ENCODE data around the gene BRF1.

GRCh38 chr14:105307052-105307727 is 6.4 kb upstream of the BRF1 start:
- no peak for TF ChIP-seq BHLHE40 (IDR thresholded peaks at IDR 0.05; ENCODE audit: low read length)
- no peak for TF ChIP-seq TGIF2 (CRISPR knock-in tag; IDR thresholded peaks at IDR 0.05)
- TF ChIP-seq GPN1 (CRISPR knock-in tag; IDR thresholded peaks at IDR 0.05; ENCODE audit: borderline replicate concordance) = no peak
- TF ChIP-seq, protein P1, sequence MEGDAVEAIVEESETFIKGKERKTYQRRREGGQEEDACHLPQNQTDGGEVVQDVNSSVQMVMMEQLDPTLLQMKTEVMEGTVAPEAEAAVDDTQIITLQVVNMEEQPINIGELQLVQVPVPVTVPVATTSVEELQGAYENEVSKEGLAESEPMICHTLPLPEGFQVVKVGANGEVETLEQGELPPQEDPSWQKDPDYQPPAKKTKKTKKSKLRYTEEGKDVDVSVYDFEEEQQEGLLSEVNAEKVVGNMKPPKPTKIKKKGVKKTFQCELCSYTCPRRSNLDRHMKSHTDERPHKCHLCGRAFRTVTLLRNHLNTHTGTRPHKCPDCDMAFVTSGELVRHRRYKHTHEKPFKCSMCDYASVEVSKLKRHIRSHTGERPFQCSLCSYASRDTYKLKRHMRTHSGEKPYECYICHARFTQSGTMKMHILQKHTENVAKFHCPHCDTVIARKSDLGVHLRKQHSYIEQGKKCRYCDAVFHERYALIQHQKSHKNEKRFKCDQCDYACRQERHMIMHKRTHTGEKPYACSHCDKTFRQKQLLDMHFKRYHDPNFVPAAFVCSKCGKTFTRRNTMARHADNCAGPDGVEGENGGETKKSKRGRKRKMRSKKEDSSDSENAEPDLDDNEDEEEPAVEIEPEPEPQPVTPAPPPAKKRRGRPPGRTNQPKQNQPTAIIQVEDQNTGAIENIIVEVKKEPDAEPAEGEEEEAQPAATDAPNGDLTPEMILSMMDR (CRISPR knock-in tag; IDR thresholded peaks at IDR 0.05) = no peak
- TF ChIP-seq TFAP4 (IDR thresholded peaks at IDR 0.05; ENCODE audit: borderline replicate concordance, low read depth) = no peak
- no peak for TF ChIP-seq GTF2F1 (IDR thresholded peaks at IDR 0.05; ENCODE audit: low read length)
- TF ChIP-seq ZNF124 (CRISPR knock-in tag; IDR thresholded peaks at IDR 0.05) = no peak
- no peak for TF ChIP-seq MAZ (IDR thresholded peaks at IDR 0.05; ENCODE audit: borderline replicate concordance, low read depth, low read length)
- no peak for TF ChIP-seq MAZ (CRISPR knock-in tag; IDR thresholded peaks at IDR 0.05; ENCODE audit: low read depth)
- no peak for TF ChIP-seq MTF1 (CRISPR knock-in tag; IDR thresholded peaks at IDR 0.05)
- no peak for TF ChIP-seq ZBTB3 (CRISPR knock-in tag; IDR thresholded peaks at IDR 0.05; ENCODE audit: borderline replicate concordance, low read depth)
- no peak for TF ChIP-seq ZNF878 (CRISPR knock-in tag; IDR thresholded peaks at IDR 0.05)
- no peak for TF ChIP-seq RBAK (CRISPR knock-in tag; IDR thresholded peaks at IDR 0.05)

All from HepG2 (cell line).